Measurements from ENCODE around the gene ENTPD6.

DNA sequence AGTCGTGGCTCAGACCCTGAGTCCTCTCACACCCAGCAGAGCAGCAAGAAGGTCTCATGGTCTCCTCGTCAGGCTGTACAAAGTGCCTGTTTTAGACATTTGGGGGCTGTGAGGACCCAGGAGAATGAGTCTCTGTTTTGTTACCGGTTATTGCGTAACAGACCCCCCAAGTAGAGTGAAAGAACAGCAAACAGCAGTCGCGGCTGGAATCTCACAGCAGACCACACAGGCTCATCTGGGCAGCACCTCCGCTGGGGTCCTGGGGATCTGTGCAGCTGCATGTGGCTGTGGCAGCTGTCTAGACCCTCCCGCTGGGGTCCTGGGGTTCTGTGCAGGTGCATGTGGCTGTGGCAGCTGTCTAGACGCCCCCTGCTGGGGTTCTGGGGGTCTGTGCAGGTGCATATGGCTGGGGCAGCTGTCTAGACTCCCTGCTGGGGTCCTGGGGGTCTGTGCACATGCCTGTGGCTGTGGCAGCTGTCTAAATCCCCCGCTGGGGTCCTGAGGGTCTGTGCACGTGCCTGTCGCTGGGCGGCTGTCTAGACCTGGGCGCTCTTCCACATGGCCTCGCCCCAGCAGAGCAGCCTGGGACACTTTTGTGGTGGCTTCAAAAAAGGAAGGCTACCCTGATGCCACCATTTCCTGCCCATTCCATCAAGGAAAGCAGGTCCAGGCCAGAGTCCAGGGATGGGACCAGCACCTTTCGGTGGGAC is 24.7 kb downstream of the ENTPD6 start:
- TF ChIP-seq, protein P1, sequence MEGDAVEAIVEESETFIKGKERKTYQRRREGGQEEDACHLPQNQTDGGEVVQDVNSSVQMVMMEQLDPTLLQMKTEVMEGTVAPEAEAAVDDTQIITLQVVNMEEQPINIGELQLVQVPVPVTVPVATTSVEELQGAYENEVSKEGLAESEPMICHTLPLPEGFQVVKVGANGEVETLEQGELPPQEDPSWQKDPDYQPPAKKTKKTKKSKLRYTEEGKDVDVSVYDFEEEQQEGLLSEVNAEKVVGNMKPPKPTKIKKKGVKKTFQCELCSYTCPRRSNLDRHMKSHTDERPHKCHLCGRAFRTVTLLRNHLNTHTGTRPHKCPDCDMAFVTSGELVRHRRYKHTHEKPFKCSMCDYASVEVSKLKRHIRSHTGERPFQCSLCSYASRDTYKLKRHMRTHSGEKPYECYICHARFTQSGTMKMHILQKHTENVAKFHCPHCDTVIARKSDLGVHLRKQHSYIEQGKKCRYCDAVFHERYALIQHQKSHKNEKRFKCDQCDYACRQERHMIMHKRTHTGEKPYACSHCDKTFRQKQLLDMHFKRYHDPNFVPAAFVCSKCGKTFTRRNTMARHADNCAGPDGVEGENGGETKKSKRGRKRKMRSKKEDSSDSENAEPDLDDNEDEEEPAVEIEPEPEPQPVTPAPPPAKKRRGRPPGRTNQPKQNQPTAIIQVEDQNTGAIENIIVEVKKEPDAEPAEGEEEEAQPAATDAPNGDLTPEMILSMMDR (IDR thresholded peaks at IDR 0.05), result peak in 1 of 6 experiments; percentile 9
- no peak for TF ChIP-seq POLR2A (IDR thresholded peaks at IDR 0.05)
